GM21825 (cell line): ENCODE measurements around the gene ABITRAM.

Experiments used
- ATAC-seq: cut with Tn5 transposase; IDR thresholded peaks from one replicate; pipeline ENCODE4 v1.9.1; 2021; ENCODE audit warnings: mild to moderate bottlenecking, moderate library complexity; ENCODE audit not compliant: unreplicated experiment

Gene ABITRAM

DNA sequence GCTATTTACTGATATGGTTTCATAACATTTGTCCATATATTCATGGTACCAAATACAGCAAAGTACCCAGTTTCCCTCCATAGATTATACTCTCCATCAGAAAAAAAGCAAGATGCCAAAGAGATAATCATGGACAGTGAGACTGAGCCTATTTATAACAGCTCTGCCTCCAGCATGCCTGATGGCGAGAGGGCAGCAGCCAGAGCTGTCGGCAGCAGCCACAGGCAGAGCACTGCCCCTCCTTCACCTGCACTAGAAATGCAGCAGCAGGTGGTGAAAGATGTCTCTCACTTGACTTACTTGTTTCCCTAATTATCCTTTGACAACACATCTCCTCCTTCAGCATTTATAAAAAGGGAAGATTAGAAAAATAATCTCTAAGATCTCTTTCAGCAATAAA is 46.7 kb downstream of the ABITRAM start:
- no peak for ATAC-seq

DNA sequence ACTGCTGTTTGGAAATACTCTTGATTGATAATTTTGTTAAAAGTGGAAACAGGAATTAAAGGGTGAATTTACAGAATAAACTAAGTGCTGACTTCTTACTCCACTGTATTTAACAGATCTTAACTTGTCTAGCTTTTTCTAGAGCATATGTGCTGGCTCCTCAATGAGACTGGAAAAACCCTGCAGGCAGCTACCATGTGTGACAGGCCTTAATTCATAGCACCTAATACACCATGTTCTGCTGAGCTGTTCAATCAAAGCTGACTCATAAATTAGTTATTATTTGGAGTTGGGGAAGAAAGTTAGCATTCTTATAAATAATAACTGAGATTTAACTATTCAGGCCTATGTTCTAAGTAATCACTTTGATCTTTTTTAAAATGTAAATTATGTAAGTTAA is 49.7 kb downstream of the ABITRAM start:
- ATAC-seq = no peak
